Activated CD8-positive, alpha-beta T cell treated with anti-CD3 and anti-CD28 coated beads, Interleukin-2, amount 10 ng/mL, durations not matched to agents 7 days and 5 days (primary cell): ENCODE results near the gene EVC. TPM values are rescaled to one million over a fixed set of nuclear protein-coding genes. Genes with fewer than 3 reads are reported as not detected.
"Not testable (repeated sequence)": the region's sequence is repeated elsewhere in the genome, so short reads cannot be mapped to it uniquely, and the experiment has no call there.

ENCODE experiments used
- ATAC-seq: fragments of 150-1000 bp; cut with Tn5 transposase; one replicate; pipeline ENCODE4 v1.10.0; 2021; ENCODE audit warnings: moderate library complexity
- CTCF ChIA-PET: fragments of 350-600 bp; sonication (Branson Sonifier 250); formaldehyde crosslinking; loops from one replicate; lab custom pipeline; 2021; ENCODE audit warnings: antibody characterized with exemption; lab: Charles Lee
- POLR2A ChIA-PET: fragments of 350-600 bp; sonication (Branson Sonifier 250); formaldehyde crosslinking; loops from one replicate; lab custom pipeline; 2021; ENCODE audit warnings: antibody characterized with exemption; lab: Charles Lee
- DNase-seq: peaks from one replicate; pipeline ENCODE4 v3.0.0-alpha.2; 2020
- H3K27ac Mint-ChIP-seq: one replicate; pipeline ENCODE4 v1.8.0; 2021; ENCODE audit warnings: mild to moderate bottlenecking, mixed read lengths
- H3K27me3 Mint-ChIP-seq: one replicate; pipeline ENCODE4 v1.8.0; 2021; ENCODE audit warnings: low read depth, mixed read lengths
- H3K36me3 Mint-ChIP-seq: one replicate; pipeline ENCODE4 v1.8.0; 2021; ENCODE audit warnings: low read depth, mixed read lengths
- H3K4me1 Mint-ChIP-seq: one replicate; pipeline ENCODE4 v1.8.0; 2021; ENCODE audit warnings: low read depth, mixed read lengths
- H3K4me3 Mint-ChIP-seq: one replicate; pipeline ENCODE4 v1.8.0; 2021; ENCODE audit warnings: mild to moderate bottlenecking, mixed read lengths
- H3K9me3 Mint-ChIP-seq: one replicate; pipeline ENCODE4 v1.8.0; 2022; ENCODE audit warnings: mixed read lengths; ENCODE audit not compliant: insufficient read depth
- total RNA-seq, 2 experiments: library from RNA; stranded (reverse); gene quantifications; one replicate each; pipeline ENCODE4 v1.2.3, GENCODE V29; 2021

EVC gene
- total RNA-seq, 2 experiments from 2014 or later = 1.7 to 1.9 TPM

DNA sequence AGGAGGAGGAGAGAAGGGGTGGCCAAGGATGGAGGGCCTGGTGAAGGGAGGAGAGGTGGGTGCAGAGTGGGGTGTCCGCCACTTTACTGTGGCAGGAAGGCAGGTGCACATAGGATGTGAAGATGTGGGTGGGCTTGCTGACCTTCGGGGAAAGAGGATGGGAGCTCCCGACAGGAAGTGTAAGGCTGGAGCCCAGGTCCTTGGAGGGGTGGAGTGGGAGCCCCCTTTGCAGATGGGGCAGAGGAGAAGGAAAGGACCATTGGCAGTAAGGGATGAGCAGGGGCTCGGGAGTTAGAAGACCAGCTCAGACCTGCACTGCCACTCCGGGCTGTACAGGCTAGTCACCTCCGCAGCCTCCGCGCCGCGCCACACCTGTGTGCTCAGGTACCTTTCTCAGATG is 89.5 kb downstream of the EVC start:
- no peaks in the 10 kb centered on the region for H3K9me3 Mint-ChIP-seq
- no peak overlapping the region for H3K4me3 Mint-ChIP-seq
- H3K27ac Mint-ChIP-seq = no peak overlapping the region
- H3K4me1 Mint-ChIP-seq = no peaks in the 10 kb centered on the region
- no peaks in the 10 kb centered on the region for H3K27me3 Mint-ChIP-seq
- ChIA-PET POLR2A (no interaction called here), CTCF (no interaction called here)
- no peak for DNase-seq
- H3K36me3 Mint-ChIP-seq = no peaks in the 10 kb centered on the region
- ATAC-seq = no peak

DNA sequence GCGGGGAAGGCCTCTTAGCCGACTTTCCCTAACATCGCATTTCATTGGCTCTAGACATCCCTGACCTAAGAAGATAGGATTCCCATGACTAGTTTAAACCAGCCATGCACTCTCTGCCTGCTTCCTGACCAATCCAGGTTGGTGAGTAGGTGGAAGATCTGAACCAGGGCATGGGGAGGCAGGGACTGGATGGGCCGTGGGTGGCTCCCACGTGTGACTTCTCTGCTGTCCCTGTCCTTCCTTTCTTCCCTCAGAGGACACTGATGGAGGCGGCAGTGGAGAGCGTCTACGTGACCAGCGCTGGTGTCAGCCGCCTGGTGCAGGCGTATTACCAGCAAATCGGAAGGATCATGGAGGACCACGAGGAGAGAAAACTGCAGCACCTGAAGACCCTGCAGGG is 90.7 kb downstream of the EVC start:
- no peaks in the 10 kb centered on the region for H3K27me3 Mint-ChIP-seq
- DNase-seq (no peak), ATAC-seq (no peak)
- H3K27ac Mint-ChIP-seq = no peak overlapping the region
- no peak overlapping the region for H3K4me3 Mint-ChIP-seq
- H3K4me1 Mint-ChIP-seq = no peaks in the 10 kb centered on the region
- ChIA-PET POLR2A (no interaction called here), CTCF (no interaction called here)
- no peaks in the 10 kb centered on the region for H3K9me3 Mint-ChIP-seq
- H3K36me3 Mint-ChIP-seq = no peaks in the 10 kb centered on the region

DNA sequence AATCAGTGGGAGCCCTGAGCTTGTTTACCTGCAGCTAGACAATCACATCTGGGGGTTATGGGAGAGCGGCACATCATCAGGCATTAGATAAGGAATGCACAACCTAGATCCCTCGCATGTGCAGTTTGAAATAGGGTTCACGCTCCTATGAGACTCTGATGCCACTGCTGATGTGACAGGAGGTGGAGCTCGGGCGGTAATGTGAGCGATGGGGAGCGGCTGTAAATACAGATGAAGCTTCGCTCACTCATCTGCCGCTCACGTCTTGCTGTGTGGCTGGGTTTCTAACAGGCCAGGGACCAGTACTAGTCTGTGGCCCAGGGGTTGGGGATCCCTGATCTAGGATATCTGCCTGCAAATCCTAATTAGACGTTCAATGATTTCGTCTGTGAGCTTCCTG is 91.6 kb downstream of the EVC start:
- ChIA-PET CTCF (interaction anchor here (1.4 kb wide), 1 partner anchor 11 kb away, joined by 5 read pairs; no protein-coding TSS in a partner anchor), POLR2A (no interaction called here)
- H3K4me3 Mint-ChIP-seq = no peak overlapping the region
- H3K27me3 Mint-ChIP-seq = no peaks in the 10 kb centered on the region
- ATAC-seq (no peak), DNase-seq (no peak)
- H3K27ac Mint-ChIP-seq = no peak overlapping the region
- H3K4me1 Mint-ChIP-seq = no peaks in the 10 kb centered on the region
- no peaks in the 10 kb centered on the region for H3K9me3 Mint-ChIP-seq
- H3K36me3 Mint-ChIP-seq = no peaks in the 10 kb centered on the region

DNA sequence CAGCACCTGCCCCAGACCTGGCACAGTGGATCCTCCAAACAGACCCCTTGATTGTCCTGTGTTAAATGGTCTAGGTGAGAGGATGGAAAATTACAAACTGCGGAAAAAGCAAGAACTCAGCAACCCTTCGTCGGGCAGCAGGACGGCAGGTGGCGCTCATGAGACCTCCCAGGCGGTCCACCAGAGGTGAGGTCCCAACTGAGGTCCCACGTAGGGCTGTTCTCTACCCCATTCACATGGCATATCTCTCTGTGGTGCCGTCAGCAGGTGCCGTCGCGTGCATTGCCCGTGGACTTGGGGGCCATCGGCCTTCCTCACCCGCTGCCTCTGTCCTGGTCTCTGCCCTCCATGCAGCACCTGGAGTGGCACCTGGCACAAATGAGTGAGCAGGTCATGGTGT is 93.7 kb downstream of the EVC start:
- Mint-ChIP-seq H3K4me1 (no peaks in the 10 kb centered on the region), H3K36me3 (no peaks in the 10 kb centered on the region), H3K9me3 (no peaks in the 10 kb centered on the region), H3K27me3 (no peaks in the 10 kb centered on the region), H3K4me3 (no peak overlapping the region), H3K27ac (no peak overlapping the region)
- ATAC-seq (no peak), DNase-seq (no peak)
- ChIA-PET CTCF (no interaction called here), POLR2A (no interaction called here)

DNA sequence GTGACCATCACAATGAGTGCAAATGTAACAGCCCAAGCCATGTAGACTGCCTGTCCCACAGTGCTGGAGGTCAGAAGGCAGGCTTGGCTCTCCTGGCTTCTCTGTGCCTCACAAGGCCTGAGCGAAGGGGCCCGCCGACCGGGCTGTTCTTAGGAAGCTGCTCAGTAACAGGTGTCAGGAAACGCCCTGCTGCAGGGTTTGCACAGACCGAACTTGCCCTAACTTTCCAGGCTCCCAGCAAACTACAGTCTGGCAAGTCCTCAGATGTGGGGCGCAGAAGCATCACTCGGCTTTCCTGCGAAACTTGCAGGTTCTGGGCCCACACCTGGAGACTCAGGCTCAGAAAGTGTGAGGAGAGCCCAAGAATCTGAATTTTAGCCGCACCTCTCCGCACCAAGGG is 94.3 kb downstream of the EVC start:
- no peaks in the 10 kb centered on the region for H3K27me3 Mint-ChIP-seq
- POLR2A ChIA-PET = no interaction called here
- ATAC-seq (no peak), DNase-seq (no peak)
- H3K4me3 Mint-ChIP-seq = no peak overlapping the region
- H3K4me1 Mint-ChIP-seq = no peaks in the 10 kb centered on the region
- no peaks in the 10 kb centered on the region for H3K9me3 Mint-ChIP-seq
- CTCF ChIA-PET = no interaction called here
- H3K36me3 Mint-ChIP-seq = no peaks in the 10 kb centered on the region
- no peak overlapping the region for H3K27ac Mint-ChIP-seq

DNA sequence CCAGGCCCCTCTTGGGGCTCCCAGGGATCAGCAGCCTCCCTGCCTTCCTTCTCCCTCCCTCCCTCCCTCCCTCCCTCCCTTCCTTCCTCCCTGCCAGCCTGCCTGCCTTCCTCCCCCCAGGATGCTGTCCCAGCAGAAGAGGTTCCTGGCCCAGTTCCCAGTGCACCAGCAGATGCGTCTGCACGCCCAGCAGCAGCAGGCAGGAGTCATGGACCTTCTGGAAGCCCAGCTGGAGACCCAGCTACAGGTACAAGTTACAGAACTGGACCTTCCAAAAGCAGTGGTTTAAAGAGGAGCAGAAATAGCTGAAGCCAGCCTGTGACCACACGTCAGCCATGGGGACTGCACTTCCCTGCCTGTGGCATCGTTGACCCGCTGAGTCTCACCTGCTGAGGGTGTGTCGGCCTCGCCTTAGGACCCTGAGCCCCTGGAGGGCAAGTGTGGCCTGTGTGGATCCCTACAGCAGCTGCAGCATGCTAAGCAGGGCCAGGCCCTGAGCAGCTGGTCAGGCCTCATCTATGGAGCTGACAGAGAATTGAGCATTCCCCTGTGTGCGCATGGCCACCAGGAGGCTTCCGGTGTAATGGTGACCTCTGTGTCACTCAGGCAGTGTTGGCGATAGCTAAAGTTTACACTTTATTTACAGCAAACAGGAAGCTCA is 97.2 kb downstream of the EVC start:
- no peak for ATAC-seq
- no peak for DNase-seq
- no peaks in the 10 kb centered on the region for H3K36me3 Mint-ChIP-seq
- H3K9me3 Mint-ChIP-seq = no peaks in the 10 kb centered on the region
- POLR2A ChIA-PET = no interaction called here
- H3K4me3 Mint-ChIP-seq = no peak overlapping the region
- H3K4me1 Mint-ChIP-seq = no peaks in the 10 kb centered on the region
- H3K27me3 Mint-ChIP-seq = no peaks in the 10 kb centered on the region
- CTCF ChIA-PET = no interaction called here
- no peak overlapping the region for H3K27ac Mint-ChIP-seq

DNA sequence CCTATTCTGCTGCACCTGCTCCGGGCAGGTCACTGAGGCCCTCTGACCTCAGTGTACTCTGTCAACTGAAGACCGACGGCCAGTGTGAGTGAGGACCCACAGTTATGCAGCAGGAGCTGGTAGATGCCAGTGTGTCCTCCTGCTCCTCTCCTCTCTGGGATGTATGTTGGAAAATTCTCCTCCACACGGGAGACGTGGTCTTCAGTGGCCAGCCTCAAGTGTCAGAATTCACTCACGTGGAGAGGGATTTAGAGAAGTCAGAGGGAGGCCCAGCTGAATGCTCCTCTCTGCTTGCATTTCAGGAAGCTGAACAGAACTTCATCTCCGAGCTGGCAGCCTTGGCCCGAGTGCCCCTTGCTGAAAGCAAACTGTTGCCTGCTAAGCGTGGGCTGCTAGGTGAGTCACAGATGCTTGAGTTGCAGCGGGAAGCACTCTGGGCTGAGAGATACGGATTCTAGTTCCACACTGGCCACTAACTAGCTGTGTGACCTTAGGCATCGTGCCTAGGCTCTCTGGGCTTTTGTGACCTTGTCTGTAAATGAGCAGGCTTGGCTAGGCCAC is 98.3 kb downstream of the EVC start:
- no peaks in the 10 kb centered on the region for H3K27me3 Mint-ChIP-seq
- H3K36me3 Mint-ChIP-seq = no peaks in the 10 kb centered on the region
- no peak overlapping the region for H3K4me3 Mint-ChIP-seq
- ChIA-PET CTCF (no interaction called here), POLR2A (no interaction called here)
- H3K4me1 Mint-ChIP-seq = no peaks in the 10 kb centered on the region
- no peaks in the 10 kb centered on the region for H3K9me3 Mint-ChIP-seq
- DNase-seq (no peak), ATAC-seq (no peak)
- H3K27ac Mint-ChIP-seq = no peak overlapping the region

DNA sequence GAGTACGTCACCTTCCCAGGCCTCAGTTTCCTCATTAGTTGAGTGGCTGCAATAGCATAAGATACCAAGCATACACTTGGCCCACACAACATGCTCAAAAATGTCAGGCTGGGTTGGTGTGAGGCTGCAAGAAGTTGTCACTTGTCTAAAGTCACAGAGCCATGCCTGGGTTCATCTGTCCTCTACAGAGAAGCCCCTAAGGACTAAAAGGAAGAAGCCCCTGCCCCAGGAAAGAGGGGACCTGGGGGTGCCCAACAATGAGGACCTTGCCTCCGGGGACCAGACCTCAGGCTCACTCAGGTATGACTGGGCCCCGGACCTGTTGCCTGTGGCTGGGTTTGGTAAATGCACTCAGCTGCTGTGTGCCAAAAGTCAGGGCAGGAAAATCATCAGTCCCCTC is 99.2 kb downstream of the EVC start:
- ChIA-PET CTCF (no interaction called here), POLR2A (no interaction called here)

DNA sequence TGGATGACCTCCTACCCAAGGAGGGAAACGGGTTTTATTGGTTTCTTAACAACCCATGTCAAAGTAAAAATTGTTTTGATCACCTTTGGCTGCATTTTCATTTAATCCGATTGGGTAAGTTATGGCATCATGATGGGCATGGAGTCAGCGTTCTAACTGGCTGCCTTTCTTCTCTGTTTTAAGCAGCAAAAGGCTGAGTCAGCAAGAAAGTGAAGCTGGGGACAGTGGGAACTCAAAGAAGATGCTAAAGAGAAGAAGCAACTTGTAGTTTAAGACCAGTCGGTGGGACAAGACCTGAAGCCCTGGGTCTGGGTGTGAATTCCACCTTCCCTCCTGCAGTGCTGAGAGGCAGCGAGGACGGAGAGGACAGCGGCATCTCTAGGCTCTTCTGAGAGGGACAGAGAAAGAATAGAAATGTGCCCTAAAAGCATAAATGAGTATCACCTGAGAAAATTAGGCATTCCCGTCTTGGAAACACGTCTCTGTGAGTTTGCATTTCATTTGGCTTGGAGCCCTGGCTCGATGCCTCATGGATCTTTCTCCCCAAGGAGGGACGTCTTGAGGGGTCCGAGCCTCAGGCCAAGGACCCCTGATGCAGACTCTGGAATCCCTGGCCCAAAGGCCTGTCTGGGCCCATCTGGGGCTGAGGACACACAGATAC is 99.9 kb downstream of the EVC start:
- CTCF ChIA-PET = no interaction called here

More for the DNA sequence above, 99.2 kb downstream of the EVC start:
- no peaks in the 10 kb centered on the region for H3K4me1 Mint-ChIP-seq
- H3K27ac Mint-ChIP-seq = no peak overlapping the region
- no peak overlapping the region for H3K4me3 Mint-ChIP-seq
- no peak for ATAC-seq
- DNase-seq = no peak
- H3K27me3 Mint-ChIP-seq = no peaks in the 10 kb centered on the region
- no peaks in the 10 kb centered on the region for H3K9me3 Mint-ChIP-seq
- H3K36me3 Mint-ChIP-seq = no peaks in the 10 kb centered on the region

DNA sequence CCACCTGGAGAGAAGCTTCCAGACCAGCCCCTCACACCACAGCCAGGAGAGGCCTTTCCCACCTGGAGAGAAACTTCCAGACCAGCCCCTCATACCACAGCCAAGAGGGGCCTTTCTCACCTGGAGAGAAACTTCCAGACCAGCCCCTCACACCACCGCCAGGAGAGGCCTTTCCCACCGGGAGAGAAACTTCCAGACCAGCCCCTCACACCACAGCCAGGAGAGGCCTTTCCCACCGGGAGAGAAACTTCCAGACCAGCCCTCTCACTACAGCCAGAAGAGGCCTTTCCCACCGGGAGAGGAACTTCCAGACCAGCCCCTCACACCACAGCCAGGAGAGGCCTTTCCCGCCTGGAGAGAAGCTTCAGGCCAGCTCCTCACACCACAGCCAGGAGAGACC is 101.1 kb downstream of the EVC start:
- H3K27me3 Mint-ChIP-seq, DNase-seq, H3K27ac Mint-ChIP-seq, H3K4me1 Mint-ChIP-seq, H3K4me3 Mint-ChIP-seq, ATAC-seq, H3K36me3 Mint-ChIP-seq, H3K9me3 Mint-ChIP-seq, POLR2A ChIA-PET: not testable (repeated sequence)
- CTCF ChIA-PET = interaction anchor here (1.2 to 2.2 kb wide), 2 partner anchors 11 to 15 kb away, joined by 4 to 6 read pairs; no protein-coding TSS in a partner anchor

More for the DNA sequence above, 99.9 kb downstream of the EVC start:
- Mint-ChIP-seq H3K27me3 (no peaks in the 10 kb centered on the region), H3K4me1 (no peaks in the 10 kb centered on the region), H3K9me3 (no peaks in the 10 kb centered on the region), H3K4me3 (no peak overlapping the region), H3K27ac (no peak overlapping the region), H3K36me3 (no peaks in the 10 kb centered on the region)
- no peak for ATAC-seq
- DNase-seq = no peak
- POLR2A ChIA-PET = no interaction called here

DNA sequence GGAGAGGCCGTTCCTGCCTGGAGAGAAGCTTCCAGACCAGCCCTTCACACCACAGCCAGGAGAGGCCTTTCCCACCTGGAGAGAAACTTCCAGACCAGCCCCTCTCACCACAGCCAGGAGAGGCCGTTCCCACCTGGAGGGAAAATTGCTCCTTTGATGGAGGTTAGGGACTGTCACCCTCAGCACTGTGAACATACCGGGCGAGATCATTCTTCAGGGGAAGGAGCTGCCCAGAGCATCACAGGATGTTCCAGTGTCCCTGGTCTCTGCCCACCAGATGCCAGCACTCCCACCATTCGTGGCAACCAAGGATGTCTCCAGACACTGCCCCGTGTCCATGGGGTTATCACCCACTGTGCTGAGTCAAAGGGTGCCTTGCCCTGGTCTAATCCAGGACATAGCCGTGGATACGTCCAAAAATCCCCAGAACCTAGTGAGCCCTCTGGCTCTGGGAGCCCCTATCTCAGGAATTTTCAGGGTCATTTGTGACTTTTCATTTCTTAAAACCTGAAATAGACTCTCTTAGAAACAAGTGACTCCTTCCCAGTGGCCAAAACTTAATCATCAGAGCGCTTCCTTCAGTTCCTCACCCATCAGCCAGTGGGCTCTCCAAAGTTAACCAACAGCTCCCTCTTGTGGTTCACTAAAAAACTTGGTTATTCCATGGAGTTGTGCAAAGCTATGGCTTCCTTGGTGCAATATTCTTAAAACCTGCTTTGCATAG is 101.7 kb downstream of the EVC start:
- Mint-ChIP-seq H3K9me3 (no peaks in the 10 kb centered on the region), H3K4me1 (no peaks in the 10 kb centered on the region), H3K27ac (no peak overlapping the region), H3K36me3 (no peaks in the 10 kb centered on the region), H3K4me3 (no peak overlapping the region), H3K27me3 (no peaks in the 10 kb centered on the region)
- DNase-seq (peak; percentile 50), ATAC-seq (no peak)
- ChIA-PET CTCF (interaction anchor here (0.7 to 2.2 kb wide), 5 partner anchors 9 to 761 kb away, joined by 3 to 6 read pairs (median 4); partner anchors contain the start of gene STK32B), POLR2A (no interaction called here)

DNA sequence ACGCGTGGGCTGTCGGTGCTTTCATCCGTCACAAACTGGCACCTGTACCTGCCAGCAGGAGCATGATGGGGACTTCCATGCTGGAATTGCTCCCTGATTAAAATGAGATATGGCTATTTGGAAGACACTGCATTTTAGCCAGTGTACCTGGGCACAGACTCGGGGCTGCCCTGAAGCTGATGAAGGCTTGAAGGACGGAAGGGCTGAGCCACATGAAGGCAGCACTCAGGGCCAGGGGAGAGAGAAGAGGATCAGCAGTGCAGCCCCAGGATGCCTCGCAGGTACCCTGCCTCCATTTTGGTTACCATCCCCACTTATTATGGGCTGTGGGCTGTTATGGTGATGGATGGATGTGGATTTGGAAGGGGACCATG is 102.9 kb downstream of the EVC start:
- Mint-ChIP-seq H3K27ac (no peak overlapping the region), H3K4me3 (no peak overlapping the region), H3K4me1 (no peaks in the 10 kb centered on the region), H3K36me3 (no peaks in the 10 kb centered on the region), H3K9me3 (no peaks in the 10 kb centered on the region), H3K27me3 (no peaks in the 10 kb centered on the region)
- DNase-seq (no peak), ATAC-seq (no peak)
- POLR2A ChIA-PET = no interaction called here
- CTCF ChIA-PET = interaction anchor here (0.9 to 2.2 kb wide), 3 partner anchors 9 to 763 kb away, joined by 3 to 6 read pairs (median 3); partner anchors contain the start of gene STK32B
